Measurements from ENCODE around the gene FBXO10.

- TF ChIP-seq POLR2A (IDR thresholded peaks at IDR 0.05) (no peak), CTCF (IDR thresholded peaks at IDR 0.05) (no peak), POLR2AphosphoS5 (IDR thresholded peaks at IDR 0.05) (no peak)
Measured at GRCh38 chr9:37617832-37618231, 41.7 kb upstream of the FBXO10 start.
